ENCODE data around the gene CALHM6.
A peak's percentile ranks its signal among the peaks of the same experiment; 100 is the strongest.

Gene CALHM6

GRCh38 chr6:116461331-116461931 is at the start of gene CALHM6:
Gene CALHM6 (plus strand): TSS chr6:116461375. CDS start chr6:116461930, 555 bp downstream.
- peak; percentile 64 to 87 (median 71) for DNase-seq

- DNase-seq, result no peak
These were observed 48.9 kb upstream of the CALHM6 start for GRCh38 chr6:116412270-116412669.

- DNase-seq, result no peak
These were observed 47.8 kb upstream of the CALHM6 start for GRCh38 chr6:116413357-116413756.

- no peak for DNase-seq
These were observed 43.5 kb upstream of the CALHM6 start for GRCh38 chr6:116417661-116418060.

- DNase-seq, result peak in 2 of 3 donors; percentile 54 to 65
These were observed 41.9 kb upstream of the CALHM6 start for GRCh38 chr6:116419069-116419786.

- no peak for DNase-seq
These were observed 40.8 kb upstream of the CALHM6 start for GRCh38 chr6:116420341-116420740.

- DNase-seq, result no peak
These were observed 38.9 kb upstream of the CALHM6 start for GRCh38 chr6:116422238-116422637.

- peak; percentile 63 to 85 (median 70) for DNase-seq
These were observed 37.2 kb upstream of the CALHM6 start for GRCh38 chr6:116424001-116424400.

GRCh38 chr6:116426551-116426950 is 34.6 kb upstream of the CALHM6 start:
- no peak for DNase-seq

- DNase-seq, result no peak
These were observed 32.1 kb upstream of the CALHM6 start for GRCh38 chr6:116429111-116429510.

GRCh38 chr6:116430860-116431259 is 30.3 kb upstream of the CALHM6 start:
- DNase-seq, result no peak

GRCh38 chr6:116431964-116432595 is 29.1 kb upstream of the CALHM6 start:
- no peak for DNase-seq

- no peak for DNase-seq
These were observed 27.9 kb upstream of the CALHM6 start for GRCh38 chr6:116433206-116433712.

- no peak for DNase-seq
These were observed 27.0 kb upstream of the CALHM6 start for GRCh38 chr6:116434056-116434725.

GRCh38 chr6:116436586-116436985 is 24.6 kb upstream of the CALHM6 start:
- DNase-seq, result no peak

- DNase-seq, result peak in 1 of 3 donors; percentile 30
These were observed 23.5 kb upstream of the CALHM6 start for GRCh38 chr6:116437656-116438055.

- DNase-seq, result no peak
These were observed 22.4 kb upstream of the CALHM6 start for GRCh38 chr6:116438590-116439448.

GRCh38 chr6:116439522-116440051 is 21.6 kb upstream of the CALHM6 start:
- no peak for DNase-seq

GRCh38 chr6:116443105-116443504 is 18.1 kb upstream of the CALHM6 start:
- no peak for DNase-seq

- DNase-seq, result peak; percentile 39 to 57 (median 44)
These were observed 17.1 kb upstream of the CALHM6 start for GRCh38 chr6:116444092-116444491.

GRCh38 chr6:116444575-116444974 is 16.6 kb upstream of the CALHM6 start:
- no peak for DNase-seq

- DNase-seq, result peak in 1 of 3 donors; percentile 27
These were observed 16.1 kb upstream of the CALHM6 start for GRCh38 chr6:116445102-116445501.
